ENCODE measurements around the gene CBLN1.

DNA sequence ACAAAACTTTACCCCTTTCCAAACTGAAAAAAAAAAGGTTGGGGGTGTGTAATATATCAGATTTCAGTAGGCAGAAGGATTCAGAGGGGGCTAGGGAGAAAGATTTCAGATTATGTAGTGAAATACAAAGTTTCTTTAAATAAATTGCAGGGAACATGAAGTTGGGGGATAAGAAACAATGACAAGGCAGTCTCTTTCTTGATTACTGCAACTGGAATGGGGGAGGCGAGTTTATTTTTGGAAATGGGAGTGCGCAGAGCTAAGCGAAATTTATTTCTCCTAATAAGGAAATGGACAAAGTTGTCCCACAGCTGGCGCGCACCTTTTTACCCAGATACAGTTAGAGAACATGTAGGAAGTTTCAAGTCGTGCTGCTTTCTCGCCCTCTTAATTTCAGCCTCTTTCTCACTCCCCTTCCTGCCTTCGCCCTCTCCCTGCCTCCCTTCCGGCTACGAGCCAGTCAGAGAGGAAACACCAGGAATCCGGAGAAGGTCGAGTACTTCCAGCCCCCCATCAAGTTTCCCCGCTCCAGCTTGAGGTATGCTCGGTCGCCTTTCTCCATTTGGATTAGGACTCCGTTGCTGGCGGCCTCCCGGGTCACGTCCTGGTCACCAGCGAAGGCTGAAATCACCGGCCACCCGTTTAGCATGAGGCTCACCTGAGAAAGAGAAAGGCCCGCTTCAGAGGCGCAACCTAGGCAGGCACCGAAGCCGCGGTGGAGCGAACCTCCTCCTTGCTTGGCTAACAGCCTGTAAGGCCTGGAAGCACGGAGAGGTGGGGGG, 2.5 kb downstream of the CBLN1 start:
- TF ChIP-seq POLR2AphosphoS5 (IDR thresholded peaks at IDR 0.05; ENCODE audit: low read depth, low read length) (no peak), POLR2A (IDR thresholded peaks at IDR 0.05; ENCODE audit: borderline replicate concordance, extremely low read depth, insufficient read depth, insufficient read length) (no peak), CEBPB (IDR thresholded peaks at IDR 0.05; ENCODE audit: low read depth) (no peak), EZH2phosphoT487 (IDR thresholded peaks at IDR 0.05; ENCODE audit: borderline replicate concordance) (no peak), RAD21 (IDR thresholded peaks at IDR 0.05; ENCODE audit: low read depth) (no peak), EZH2 (IDR thresholded peaks at IDR 0.05) (no peak)
- TF ChIP-seq, protein P1, sequence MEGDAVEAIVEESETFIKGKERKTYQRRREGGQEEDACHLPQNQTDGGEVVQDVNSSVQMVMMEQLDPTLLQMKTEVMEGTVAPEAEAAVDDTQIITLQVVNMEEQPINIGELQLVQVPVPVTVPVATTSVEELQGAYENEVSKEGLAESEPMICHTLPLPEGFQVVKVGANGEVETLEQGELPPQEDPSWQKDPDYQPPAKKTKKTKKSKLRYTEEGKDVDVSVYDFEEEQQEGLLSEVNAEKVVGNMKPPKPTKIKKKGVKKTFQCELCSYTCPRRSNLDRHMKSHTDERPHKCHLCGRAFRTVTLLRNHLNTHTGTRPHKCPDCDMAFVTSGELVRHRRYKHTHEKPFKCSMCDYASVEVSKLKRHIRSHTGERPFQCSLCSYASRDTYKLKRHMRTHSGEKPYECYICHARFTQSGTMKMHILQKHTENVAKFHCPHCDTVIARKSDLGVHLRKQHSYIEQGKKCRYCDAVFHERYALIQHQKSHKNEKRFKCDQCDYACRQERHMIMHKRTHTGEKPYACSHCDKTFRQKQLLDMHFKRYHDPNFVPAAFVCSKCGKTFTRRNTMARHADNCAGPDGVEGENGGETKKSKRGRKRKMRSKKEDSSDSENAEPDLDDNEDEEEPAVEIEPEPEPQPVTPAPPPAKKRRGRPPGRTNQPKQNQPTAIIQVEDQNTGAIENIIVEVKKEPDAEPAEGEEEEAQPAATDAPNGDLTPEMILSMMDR (IDR thresholded peaks at IDR 0.05 in 2 of 3, conservative IDR thresholded peaks at IDR 0.05 in 1 of 3; ENCODE audit: borderline replicate concordance in 1 of 3, insufficient read depth in 1 of 3, low read depth in 2 of 3, low read length in 2 of 3) = no peak
- TF ChIP-seq, protein P2, sequence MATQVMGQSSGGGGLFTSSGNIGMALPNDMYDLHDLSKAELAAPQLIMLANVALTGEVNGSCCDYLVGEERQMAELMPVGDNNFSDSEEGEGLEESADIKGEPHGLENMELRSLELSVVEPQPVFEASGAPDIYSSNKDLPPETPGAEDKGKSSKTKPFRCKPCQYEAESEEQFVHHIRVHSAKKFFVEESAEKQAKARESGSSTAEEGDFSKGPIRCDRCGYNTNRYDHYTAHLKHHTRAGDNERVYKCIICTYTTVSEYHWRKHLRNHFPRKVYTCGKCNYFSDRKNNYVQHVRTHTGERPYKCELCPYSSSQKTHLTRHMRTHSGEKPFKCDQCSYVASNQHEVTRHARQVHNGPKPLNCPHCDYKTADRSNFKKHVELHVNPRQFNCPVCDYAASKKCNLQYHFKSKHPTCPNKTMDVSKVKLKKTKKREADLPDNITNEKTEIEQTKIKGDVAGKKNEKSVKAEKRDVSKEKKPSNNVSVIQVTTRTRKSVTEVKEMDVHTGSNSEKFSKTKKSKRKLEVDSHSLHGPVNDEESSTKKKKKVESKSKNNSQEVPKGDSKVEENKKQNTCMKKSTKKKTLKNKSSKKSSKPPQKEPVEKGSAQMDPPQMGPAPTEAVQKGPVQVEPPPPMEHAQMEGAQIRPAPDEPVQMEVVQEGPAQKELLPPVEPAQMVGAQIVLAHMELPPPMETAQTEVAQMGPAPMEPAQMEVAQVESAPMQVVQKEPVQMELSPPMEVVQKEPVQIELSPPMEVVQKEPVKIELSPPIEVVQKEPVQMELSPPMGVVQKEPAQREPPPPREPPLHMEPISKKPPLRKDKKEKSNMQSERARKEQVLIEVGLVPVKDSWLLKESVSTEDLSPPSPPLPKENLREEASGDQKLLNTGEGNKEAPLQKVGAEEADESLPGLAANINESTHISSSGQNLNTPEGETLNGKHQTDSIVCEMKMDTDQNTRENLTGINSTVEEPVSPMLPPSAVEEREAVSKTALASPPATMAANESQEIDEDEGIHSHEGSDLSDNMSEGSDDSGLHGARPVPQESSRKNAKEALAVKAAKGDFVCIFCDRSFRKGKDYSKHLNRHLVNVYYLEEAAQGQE (IDR thresholded peaks at IDR 0.05; ENCODE audit: low read depth) = no peak
